ENCODE measurements around the gene EVC.
"Not testable (repeated sequence)": the region's sequence is repeated elsewhere in the genome, so short reads cannot be mapped to it uniquely, and the experiment has no call there.

EVC gene

GRCh38 chr4:5709207-5709575, 1.8 kb upstream of the EVC start:
- FAIRE-seq = no peak

GRCh38 chr4:5710065-5710960, 688 bp upstream of the EVC start:
- no peak for FAIRE-seq

- FAIRE-seq = no peak
Observed at GRCh38 chr4:5711479-5712184, 631 bp downstream of the EVC start.

- no peak for FAIRE-seq
Observed at GRCh38 chr4:5712517-5712916, 1.5 kb downstream of the EVC start.

GRCh38 chr4:5712931-5713330, 1.9 kb downstream of the EVC start:
- no peak for FAIRE-seq

GRCh38 chr4:5713861-5714260, 2.9 kb downstream of the EVC start:
- FAIRE-seq = no peak

- no peak for FAIRE-seq
Observed at GRCh38 chr4:5715357-5715756, 4.4 kb downstream of the EVC start.

- no peak for FAIRE-seq
Observed at GRCh38 chr4:5716391-5716790, 5.4 kb downstream of the EVC start.

- FAIRE-seq = no peak
Observed at GRCh38 chr4:5717449-5718158, 6.6 kb downstream of the EVC start.

GRCh38 chr4:5718411-5718810, 7.4 kb downstream of the EVC start:
- no peak for FAIRE-seq

GRCh38 chr4:5719350-5720055, 8.5 kb downstream of the EVC start:
- FAIRE-seq = no peak

GRCh38 chr4:5720157-5720850, 9.3 kb downstream of the EVC start:
- FAIRE-seq = no peak

- no peak for FAIRE-seq
Observed at GRCh38 chr4:5720980-5721379, 10.0 kb downstream of the EVC start.

GRCh38 chr4:5721923-5722322, 10.9 kb downstream of the EVC start:
- FAIRE-seq = no peak

GRCh38 chr4:5722328-5722727, 11.3 kb downstream of the EVC start:
- FAIRE-seq = no peak

- FAIRE-seq = no peak
Observed at GRCh38 chr4:5724377-5724776, 13.4 kb downstream of the EVC start.

GRCh38 chr4:5728412-5728811, 17.4 kb downstream of the EVC start:
- FAIRE-seq = not testable (repeated sequence)

- no peak for FAIRE-seq
Observed at GRCh38 chr4:5730436-5730835, 19.4 kb downstream of the EVC start.

- FAIRE-seq = no peak
Observed at GRCh38 chr4:5730993-5731990, 20.3 kb downstream of the EVC start.

- FAIRE-seq = no peak
Observed at GRCh38 chr4:5732158-5732557, 21.2 kb downstream of the EVC start.

- FAIRE-seq = no peak
Observed at GRCh38 chr4:5734853-5735252, 23.9 kb downstream of the EVC start.
